ENCODE results near the gene POLR3F.

DNA sequence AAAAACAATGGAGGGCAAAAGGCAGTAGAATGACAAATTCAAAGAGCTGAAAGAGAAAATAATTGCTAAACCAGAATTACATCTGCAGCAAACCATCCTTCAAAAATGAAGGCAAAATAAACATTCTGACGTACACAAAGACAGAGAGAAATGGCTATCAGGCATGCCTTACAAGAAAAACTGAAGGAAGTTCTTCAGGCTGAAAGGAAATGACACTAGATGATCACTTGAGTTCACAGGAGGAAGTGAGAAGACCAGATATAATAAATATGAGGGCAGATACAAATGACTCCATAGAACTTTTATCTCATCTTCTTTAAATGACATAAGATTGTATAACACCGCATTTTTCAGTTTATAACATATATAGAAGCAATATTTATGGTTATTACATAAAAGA, 30.3 kb upstream of the POLR3F start:
- TF ChIP-seq POLR2AphosphoS5 (IDR thresholded peaks at IDR 0.05; ENCODE audit: low read depth) = no peak
- TF ChIP-seq, protein P1, sequence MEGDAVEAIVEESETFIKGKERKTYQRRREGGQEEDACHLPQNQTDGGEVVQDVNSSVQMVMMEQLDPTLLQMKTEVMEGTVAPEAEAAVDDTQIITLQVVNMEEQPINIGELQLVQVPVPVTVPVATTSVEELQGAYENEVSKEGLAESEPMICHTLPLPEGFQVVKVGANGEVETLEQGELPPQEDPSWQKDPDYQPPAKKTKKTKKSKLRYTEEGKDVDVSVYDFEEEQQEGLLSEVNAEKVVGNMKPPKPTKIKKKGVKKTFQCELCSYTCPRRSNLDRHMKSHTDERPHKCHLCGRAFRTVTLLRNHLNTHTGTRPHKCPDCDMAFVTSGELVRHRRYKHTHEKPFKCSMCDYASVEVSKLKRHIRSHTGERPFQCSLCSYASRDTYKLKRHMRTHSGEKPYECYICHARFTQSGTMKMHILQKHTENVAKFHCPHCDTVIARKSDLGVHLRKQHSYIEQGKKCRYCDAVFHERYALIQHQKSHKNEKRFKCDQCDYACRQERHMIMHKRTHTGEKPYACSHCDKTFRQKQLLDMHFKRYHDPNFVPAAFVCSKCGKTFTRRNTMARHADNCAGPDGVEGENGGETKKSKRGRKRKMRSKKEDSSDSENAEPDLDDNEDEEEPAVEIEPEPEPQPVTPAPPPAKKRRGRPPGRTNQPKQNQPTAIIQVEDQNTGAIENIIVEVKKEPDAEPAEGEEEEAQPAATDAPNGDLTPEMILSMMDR (IDR thresholded peaks at IDR 0.05; ENCODE audit: insufficient read depth, low read length) = no peak
- TF ChIP-seq, protein P2, sequence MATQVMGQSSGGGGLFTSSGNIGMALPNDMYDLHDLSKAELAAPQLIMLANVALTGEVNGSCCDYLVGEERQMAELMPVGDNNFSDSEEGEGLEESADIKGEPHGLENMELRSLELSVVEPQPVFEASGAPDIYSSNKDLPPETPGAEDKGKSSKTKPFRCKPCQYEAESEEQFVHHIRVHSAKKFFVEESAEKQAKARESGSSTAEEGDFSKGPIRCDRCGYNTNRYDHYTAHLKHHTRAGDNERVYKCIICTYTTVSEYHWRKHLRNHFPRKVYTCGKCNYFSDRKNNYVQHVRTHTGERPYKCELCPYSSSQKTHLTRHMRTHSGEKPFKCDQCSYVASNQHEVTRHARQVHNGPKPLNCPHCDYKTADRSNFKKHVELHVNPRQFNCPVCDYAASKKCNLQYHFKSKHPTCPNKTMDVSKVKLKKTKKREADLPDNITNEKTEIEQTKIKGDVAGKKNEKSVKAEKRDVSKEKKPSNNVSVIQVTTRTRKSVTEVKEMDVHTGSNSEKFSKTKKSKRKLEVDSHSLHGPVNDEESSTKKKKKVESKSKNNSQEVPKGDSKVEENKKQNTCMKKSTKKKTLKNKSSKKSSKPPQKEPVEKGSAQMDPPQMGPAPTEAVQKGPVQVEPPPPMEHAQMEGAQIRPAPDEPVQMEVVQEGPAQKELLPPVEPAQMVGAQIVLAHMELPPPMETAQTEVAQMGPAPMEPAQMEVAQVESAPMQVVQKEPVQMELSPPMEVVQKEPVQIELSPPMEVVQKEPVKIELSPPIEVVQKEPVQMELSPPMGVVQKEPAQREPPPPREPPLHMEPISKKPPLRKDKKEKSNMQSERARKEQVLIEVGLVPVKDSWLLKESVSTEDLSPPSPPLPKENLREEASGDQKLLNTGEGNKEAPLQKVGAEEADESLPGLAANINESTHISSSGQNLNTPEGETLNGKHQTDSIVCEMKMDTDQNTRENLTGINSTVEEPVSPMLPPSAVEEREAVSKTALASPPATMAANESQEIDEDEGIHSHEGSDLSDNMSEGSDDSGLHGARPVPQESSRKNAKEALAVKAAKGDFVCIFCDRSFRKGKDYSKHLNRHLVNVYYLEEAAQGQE (IDR thresholded peaks at IDR 0.05; ENCODE audit: insufficient replicate concordance, low read depth) = no peak
- TF ChIP-seq GABPA (IDR thresholded peaks at IDR 0.05; ENCODE audit: low read depth) = no peak
